GM23338 (cell line): ENCODE data around the gene SLC66A1. TPM values are rescaled to one million over a fixed set of nuclear protein-coding genes. Genes with fewer than 3 reads are reported as not detected.

Source experiments
- ATAC-seq: fragments of 200-7000 bp; cut with Tn5 transposase; 3 replicates; pipeline ENCODE4 v1.9.1; 2020
- DNase-seq: peaks from one replicate; pipeline ENCODE4 v3.0.0-alpha.2; 2015; ENCODE audit warnings: low spot score
- H2AFZ ChIP-seq: fragments of 200-600 bp; sonication (generic); 2 replicates; pipeline ENCODE4 v1.8.0; 2016; ENCODE audit warnings: antibody characterized with exemption, mild to moderate bottlenecking, moderate library complexity
- H3F3A ChIP-seq: fragments of 200-600 bp; sonication (generic); replicated peaks from 2 replicates; pipeline ENCODE4 v1.8.0; 2017; ENCODE audit warnings: antibody characterized with exemption, mixed run types, low read depth
- H3K27ac ChIP-seq: fragments of 200-600 bp; sonication (generic); 2 replicates; pipeline ENCODE4 v1.6.1; 2016; ENCODE audit warnings: low read depth
- H3K27me3 ChIP-seq: fragments of 200-600 bp; sonication (generic); 2 replicates; pipeline ENCODE4 v1.8.0; 2016; ENCODE audit warnings: mild to moderate bottlenecking, mixed run types, moderate library complexity; ENCODE audit not compliant: insufficient read depth
- H3K36me3 ChIP-seq: fragments of 200-600 bp; sonication (generic); 2 replicates; pipeline ENCODE4 v1.8.0; 2016; ENCODE audit warnings: mild to moderate bottlenecking; ENCODE audit not compliant: insufficient read depth
- H3K4me1 ChIP-seq: fragments of 200-600 bp; sonication (generic); 2 replicates; pipeline ENCODE4 v1.8.0; 2016; ENCODE audit warnings: mild to moderate bottlenecking, moderate library complexity; ENCODE audit not compliant: insufficient read depth
- H3K4me2 ChIP-seq: fragments of 200-600 bp; sonication (generic); 2 replicates; pipeline ENCODE4 v1.7.1; 2017; ENCODE audit warnings: mixed run types
- H3K4me3 ChIP-seq: fragments of 200-600 bp; sonication (generic); 2 replicates; pipeline ENCODE4 v1.6.1; 2016; ENCODE audit warnings: mixed run types
- H3K79me2 ChIP-seq: fragments of 200-600 bp; sonication (generic); replicated peaks from 2 replicates; pipeline ENCODE4 v1.8.0; 2017; ENCODE audit warnings: mild to moderate bottlenecking; ENCODE audit not compliant: insufficient read depth
- H3K9me2 ChIP-seq: fragments of 200-600 bp; sonication (generic); 2 replicates; pipeline ENCODE4 v1.8.0; 2017; ENCODE audit not compliant: insufficient read depth
- H4K20me1 ChIP-seq: fragments of 200-600 bp; sonication (generic); replicated peaks from 2 replicates; pipeline ENCODE4 v1.8.0; 2017; ENCODE audit warnings: mild to moderate bottlenecking; ENCODE audit not compliant: insufficient read depth
- H3K27ac Mint-ChIP-seq: 2 replicates; pipeline ENCODE4 v1.8.0; 2020; ENCODE audit warnings: inconsistent platforms, mild to moderate bottlenecking, moderate library complexity, mixed read lengths
- H3K27me3 Mint-ChIP-seq: 3 replicates; pipeline ENCODE4 v1.8.0; 2022; ENCODE audit warnings: low read depth, mild to moderate bottlenecking, moderate library complexity, mixed read lengths, inconsistent platforms; ENCODE audit not compliant: insufficient read depth, poor library complexity
- H3K36me3 Mint-ChIP-seq: 3 replicates; pipeline ENCODE4 v1.8.0; 2021; ENCODE audit warnings: low read depth, mild to moderate bottlenecking, inconsistent platforms, moderate library complexity, mixed read lengths
- H3K4me1 Mint-ChIP-seq: 3 replicates; pipeline ENCODE4 v1.8.0; 2020; ENCODE audit warnings: mild to moderate bottlenecking, inconsistent platforms, mixed read lengths
- H3K4me3 Mint-ChIP-seq: 3 replicates; pipeline ENCODE4 v1.8.0; 2021; ENCODE audit warnings: moderate library complexity, mild to moderate bottlenecking, inconsistent platforms, mixed read lengths
- H3K9me3 Mint-ChIP-seq: 3 replicates; pipeline ENCODE4 v1.8.0; 2020; ENCODE audit warnings: moderate library complexity, mild to moderate bottlenecking, inconsistent platforms, mixed read lengths
- EZH2phosphoT487 ChIP-seq: fragments of 200-600 bp; sonication (generic); IDR thresholded peaks from one replicate; pipeline ENCODE4 v1.8.1; 2018; ENCODE audit warnings: antibody characterized with exemption; ENCODE audit not compliant: unreplicated experiment
- JUNB ChIP-seq: IDR thresholded peaks from one replicate; pipeline ENCODE4 v1.6.1; 2016; ENCODE audit warnings: antibody characterized with exemption; ENCODE audit not compliant: unreplicated experiment
- ZNF114 ChIP-seq: fragments of 250-450 bp; sonication (Bioruptor Pico); IDR thresholded peaks from 2 replicates; pipeline ENCODE4 v1.5.0; 2020; ENCODE audit warnings: mild to moderate bottlenecking, moderate library complexity
- ZNF331 ChIP-seq: fragments of 250-450 bp; sonication (Bioruptor Pico); IDR thresholded peaks from 2 replicates; pipeline ENCODE4 v1.5.0; 2020; ENCODE audit warnings: low read depth, mild to moderate bottlenecking, moderate library complexity
- ZNF462 ChIP-seq: fragments of 250-450 bp; sonication (Bioruptor Pico); IDR thresholded peaks from 2 replicates; pipeline ENCODE4 v1.5.0; 2020; ENCODE audit warnings: mild to moderate bottlenecking, moderate library complexity
- polyA plus RNA-seq: library from polyadenylated mRNA; unstranded; fragments of >200 nt; fragmentation: Nextera tagmentation; extraction: Ambion mirVana; gene quantifications from 2 replicates; pipeline ENCODE4 v1.2.1, GENCODE V29; 2016
- total RNA-seq: library from RNA; depleted of rRNA; stranded (reverse); fragments of >200 nt; shearing (Covaris generic); gene quantifications from 2 replicates; pipeline ENCODE4 v1.2.3, GENCODE V29; 2014
- TF ChIP-seq, protein P1 (sequence below): IDR thresholded peaks from 2 replicates; pipeline ENCODE4 v1.6.1; 2016; ENCODE audit warnings: antibody characterized with exemption
- TF ChIP-seq, protein P2 (sequence below), 2 experiments: fragments of 200-600 bp in 1 of 2; sonication (generic) in 1 of 2; conservative IDR thresholded peaks; 2 replicates each; pipeline versions ENCODE4 v1.5.1 to v1.6.1; 2016 to 2017; ENCODE audit warnings: antibody characterized with exemption in 2 of 2, low read depth in 2 of 2, mild to moderate bottlenecking in 2 of 2, moderate library complexity in 1 of 2

The SLC66A1 gene
- total and polyA plus RNA-seq, 2 experiments from 2014 or later, result 6.9 to 19.7 TPM

- no peak for TF ChIP-seq ZNF462 (CRISPR knock-in tag)
Measured at GRCh38 chr1:19369396-19370090, 57.4 kb downstream of the SLC66A1 start (continued).

DNA sequence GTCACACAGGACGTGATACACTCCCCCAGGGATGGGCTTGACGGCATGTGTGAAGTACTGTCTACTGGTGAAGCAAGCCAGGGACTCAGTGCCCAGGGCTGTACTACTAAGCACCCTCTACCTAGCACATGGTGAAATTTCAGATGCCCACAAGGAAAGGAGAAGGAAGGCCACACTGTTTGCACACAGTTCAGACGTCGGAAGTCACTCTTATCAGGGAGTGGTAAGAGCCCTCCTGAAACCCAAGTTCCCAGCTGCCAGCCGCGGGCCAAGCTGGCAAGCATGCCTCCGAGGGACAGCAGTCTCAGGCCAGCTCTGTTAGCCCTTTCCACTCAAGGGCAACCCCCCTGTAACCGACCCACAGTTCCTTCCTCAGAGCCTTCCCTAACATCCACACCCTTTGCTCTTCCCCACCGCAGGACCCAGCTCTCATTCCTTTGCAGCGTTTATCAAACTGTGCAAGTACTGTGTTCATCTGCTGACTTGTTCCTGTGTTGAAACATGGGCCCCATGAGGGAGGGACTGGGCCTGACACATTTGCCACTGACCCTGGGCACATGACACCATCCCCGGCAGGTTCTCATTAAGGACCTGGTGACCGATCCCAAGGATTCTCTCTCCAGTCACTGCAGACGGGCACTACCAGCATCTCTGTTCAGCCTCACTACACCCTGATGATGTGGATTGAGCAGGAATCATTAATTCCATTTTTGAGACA lies 58.5 kb downstream of the SLC66A1 start:
- DNase-seq (no peak), ATAC-seq (no peak)
- peaks cover 2% of the 10 kb centered on the region; the same call in 2 of the 3 replicates for H3K4me1 Mint-ChIP-seq
- Histone ChIP-seq H3K36me3 (no peaks in the 10 kb centered on the region), H2AFZ (no peak overlapping the region), H3K4me1 (no peaks in the 10 kb centered on the region), H4K20me1 (peaks cover 38% of the 10 kb centered on the region), H3K27me3 (no peaks in the 10 kb centered on the region), H3K4me3 (no peak overlapping the region), H3K9me2 (no peaks in the 10 kb centered on the region), H3K79me2 (peaks cover 27% of the 10 kb centered on the region), H3F3A (no peaks in the 10 kb centered on the region), H3K27ac (no peak overlapping the region), H3K4me2 (no peak overlapping the region)
- H3K27ac Mint-ChIP-seq, result peak overlapping the region; percentile 84
- peaks cover 7% of the 10 kb centered on the region; the same call in 1 of the 3 replicates for H3K36me3 Mint-ChIP-seq
- no peaks in the 10 kb centered on the region for H3K9me3 Mint-ChIP-seq
- no peak overlapping the region for H3K4me3 Mint-ChIP-seq
- TF ChIP-seq JUNB, result no peak
- TF ChIP-seq, protein P1, sequence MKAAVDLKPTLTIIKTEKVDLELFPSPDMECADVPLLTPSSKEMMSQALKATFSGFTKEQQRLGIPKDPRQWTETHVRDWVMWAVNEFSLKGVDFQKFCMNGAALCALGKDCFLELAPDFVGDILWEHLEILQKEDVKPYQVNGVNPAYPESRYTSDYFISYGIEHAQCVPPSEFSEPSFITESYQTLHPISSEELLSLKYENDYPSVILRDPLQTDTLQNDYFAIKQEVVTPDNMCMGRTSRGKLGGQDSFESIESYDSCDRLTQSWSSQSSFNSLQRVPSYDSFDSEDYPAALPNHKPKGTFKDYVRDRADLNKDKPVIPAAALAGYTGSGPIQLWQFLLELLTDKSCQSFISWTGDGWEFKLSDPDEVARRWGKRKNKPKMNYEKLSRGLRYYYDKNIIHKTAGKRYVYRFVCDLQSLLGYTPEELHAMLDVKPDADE, result no peak
- no peak for TF ChIP-seq ZNF331
- TF ChIP-seq, protein P2, sequence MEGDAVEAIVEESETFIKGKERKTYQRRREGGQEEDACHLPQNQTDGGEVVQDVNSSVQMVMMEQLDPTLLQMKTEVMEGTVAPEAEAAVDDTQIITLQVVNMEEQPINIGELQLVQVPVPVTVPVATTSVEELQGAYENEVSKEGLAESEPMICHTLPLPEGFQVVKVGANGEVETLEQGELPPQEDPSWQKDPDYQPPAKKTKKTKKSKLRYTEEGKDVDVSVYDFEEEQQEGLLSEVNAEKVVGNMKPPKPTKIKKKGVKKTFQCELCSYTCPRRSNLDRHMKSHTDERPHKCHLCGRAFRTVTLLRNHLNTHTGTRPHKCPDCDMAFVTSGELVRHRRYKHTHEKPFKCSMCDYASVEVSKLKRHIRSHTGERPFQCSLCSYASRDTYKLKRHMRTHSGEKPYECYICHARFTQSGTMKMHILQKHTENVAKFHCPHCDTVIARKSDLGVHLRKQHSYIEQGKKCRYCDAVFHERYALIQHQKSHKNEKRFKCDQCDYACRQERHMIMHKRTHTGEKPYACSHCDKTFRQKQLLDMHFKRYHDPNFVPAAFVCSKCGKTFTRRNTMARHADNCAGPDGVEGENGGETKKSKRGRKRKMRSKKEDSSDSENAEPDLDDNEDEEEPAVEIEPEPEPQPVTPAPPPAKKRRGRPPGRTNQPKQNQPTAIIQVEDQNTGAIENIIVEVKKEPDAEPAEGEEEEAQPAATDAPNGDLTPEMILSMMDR (conservative IDR thresholded peaks at IDR 0.05; ENCODE audit: low read depth in 2 of 2), result no peak
- TF ChIP-seq ZNF114 (CRISPR knock-in tag), result no peak
- TF ChIP-seq EZH2phosphoT487, result no peak
- H3K27me3 Mint-ChIP-seq, result peaks cover 8% of the 10 kb centered on the region
